H1 (cell line): ENCODE measurements around the gene VSIR. TPM values are rescaled to one million over a fixed set of nuclear protein-coding genes. Genes with fewer than 3 reads are reported as not detected.

Experiments used
- CTCF ChIA-PET: fragments of 300-600 bp; sonication (Branson Sonifier 250); formaldehyde crosslinking; loops from one replicate; lab custom pipeline; 2021; ENCODE audit not compliant: partially characterized antibody; lab: Charles Lee
- POLR2A ChIA-PET: fragments of 300-600 bp; sonication (Branson Sonifier 250); formaldehyde crosslinking; loops from one replicate; lab custom pipeline; 2021; ENCODE audit warnings: inconsistent platforms; ENCODE audit not compliant: partially characterized antibody; lab: Charles Lee
- DNase-seq, 2 experiments: peaks; one replicate each; pipeline versions ENCODE4 v3.0.0 to v3.0.0-alpha.2; 2010 to 2022; ENCODE audit warnings: low spot score in 2 of 2, low read depth in 1 of 2, mixed read lengths in 1 of 2
- FAIRE-seq: peaks from 2 replicates; lab custom pipeline; 2011; peaks lifted over from hg19 to GRCh38; lab: Jason Lieb, UNC
- H2AFZ ChIP-seq: 2 replicates; pipeline ENCODE4 v1.8.1; 2012; ENCODE audit warnings: low read length, inconsistent platforms
- H2AK5ac ChIP-seq: 2 replicates; pipeline ENCODE4 v1.6.1; 2013; ENCODE audit warnings: low read depth, low read length
- H2BK120ac ChIP-seq: replicated peaks from 2 replicates; pipeline ENCODE3; 2013; ENCODE audit warnings: low read depth, low read length, inconsistent platforms
- H2BK12ac ChIP-seq: 2 replicates; pipeline ENCODE4 v1.6.1; 2013; ENCODE audit warnings: low read depth, low read length
- H2BK15ac ChIP-seq: 2 replicates; pipeline ENCODE4 v1.6.1; 2013; ENCODE audit warnings: low read length
- H2BK20ac ChIP-seq: 2 replicates; pipeline ENCODE4 v1.6.1; 2013; ENCODE audit warnings: low read length
- H2BK5ac ChIP-seq: 2 replicates; pipeline ENCODE4 v1.6.1; 2013; ENCODE audit warnings: low read depth, low read length
- H3K14ac ChIP-seq: 2 replicates; pipeline ENCODE4 v1.6.1; 2013; ENCODE audit warnings: inconsistent platforms; ENCODE audit not compliant: insufficient read length
- H3K18ac ChIP-seq: 2 replicates; pipeline ENCODE4 v1.6.1; 2013; ENCODE audit warnings: low read length; ENCODE audit errors: extremely low read depth
- H3K23ac ChIP-seq: 2 replicates; pipeline ENCODE4 v1.6.1; 2013; ENCODE audit warnings: inconsistent platforms; ENCODE audit not compliant: insufficient read length
- H3K23me2 ChIP-seq: 2 replicates; pipeline ENCODE4 v1.6.1; 2013; ENCODE audit warnings: low read depth, low read length
- H3K27ac ChIP-seq: 2 replicates; pipeline ENCODE4 v1.6.1; 2011; ENCODE audit warnings: low read depth, low read length, inconsistent platforms
- H3K27me3 ChIP-seq, 4 experiments: replicated peaks in 1 of 4; 1 replicate in 1 of 4; 2 replicates in 3 of 4; pipeline versions ENCODE4 v1.6.1 to v1.8.1; 2011 to 2013; ENCODE audit warnings: low read length in 3 of 4, mild to moderate bottlenecking in 3 of 4, inconsistent platforms in 2 of 4, mixed read lengths in 2 of 4, moderate library complexity in 1 of 4; ENCODE audit not compliant: control insufficient read depth in 3 of 4, insufficient read depth in 3 of 4; ENCODE audit errors: extremely low read depth in 1 of 4
- H3K36me3 ChIP-seq, 4 experiments: 2 replicates each; pipeline versions ENCODE4 v1.6.1 to v1.8.1; 2011 to 2013; ENCODE audit warnings: mild to moderate bottlenecking in 4 of 4, low read length in 3 of 4, moderate library complexity in 2 of 4, control low read depth in 1 of 4, inconsistent platforms in 1 of 4; ENCODE audit not compliant: insufficient read depth in 4 of 4, control insufficient read depth in 2 of 4
- H3K4ac ChIP-seq: replicated peaks from 2 replicates; pipeline ENCODE3; 2013; ENCODE audit warnings: low read length, low read depth, mixed read lengths, inconsistent platforms; ENCODE audit not compliant: insufficient read length
- H3K4me1 ChIP-seq, 4 experiments: replicated peaks in 1 of 4; 1 replicate in 1 of 4; 2 replicates in 3 of 4; pipeline versions ENCODE4 v1.6.1 to v1.8.1; 2011 to 2013; ENCODE audit warnings: low read length in 3 of 4, inconsistent platforms in 2 of 4, mixed read lengths in 1 of 4; ENCODE audit not compliant: insufficient read depth in 4 of 4, control insufficient read depth in 3 of 4
- H3K4me2 ChIP-seq, 2 experiments: 2 replicates each; pipeline versions ENCODE4 v1.6.1 to v1.8.1; 2011 to 2013; ENCODE audit warnings: low read depth in 2 of 2, low read length in 2 of 2, control low read depth in 1 of 2, inconsistent platforms in 1 of 2, mild to moderate bottlenecking in 1 of 2; ENCODE audit not compliant: insufficient read depth in 1 of 2
- H3K4me3 ChIP-seq, 4 experiments: fragments of 200-600, 300-600 bp in 1 of 4; sonication (generic), shearing (Covaris generic), sonication (Bioruptor Twin) in 1 of 4; 2 replicates each; pipeline versions ENCODE4 v1.5.1 to v1.8.1; 2011 to 2016; ENCODE audit warnings: low read length in 4 of 4, low read depth in 3 of 4, control low read depth in 2 of 4, inconsistent platforms in 2 of 4, mild to moderate bottlenecking in 2 of 4, mixed read lengths in 1 of 4, moderate library complexity in 1 of 4; ENCODE audit not compliant: insufficient read depth in 2 of 4; ENCODE audit errors: extremely low read depth in 1 of 4
- H3K56ac ChIP-seq: replicated peaks from 2 replicates; pipeline ENCODE3; 2013; ENCODE audit warnings: low read depth, mild to moderate bottlenecking, mixed read lengths, low read length, inconsistent platforms; ENCODE audit not compliant: insufficient read length
- H3K79me1 ChIP-seq: 2 replicates; pipeline ENCODE4 v1.6.1; 2013; ENCODE audit warnings: low read depth, low read length, control low read depth
- H3K79me2 ChIP-seq, 2 experiments: 2 replicates each; pipeline versions ENCODE4 v1.6.1 to v1.8.1; 2012 to 2013; ENCODE audit warnings: low read length in 2 of 2, mild to moderate bottlenecking in 2 of 2, inconsistent platforms in 1 of 2; ENCODE audit not compliant: insufficient read depth in 2 of 2, control insufficient read depth in 1 of 2
- H3K9ac ChIP-seq, 4 experiments: replicated peaks in 1 of 4; 1 replicate in 1 of 4; 2 replicates in 3 of 4; pipeline versions ENCODE4 v1.6.1 to v1.8.1; 2011 to 2013; ENCODE audit warnings: low read depth in 3 of 4, low read length in 3 of 4, control low read depth in 2 of 4, mild to moderate bottlenecking in 2 of 4, moderate library complexity in 2 of 4, inconsistent platforms in 1 of 4; ENCODE audit errors: extremely low read depth in 1 of 4
- H3K9me3 ChIP-seq, 2 experiments: 2 replicates each; pipeline versions ENCODE4 v1.6.1 to v1.8.1; 2012 to 2013; ENCODE audit warnings: mild to moderate bottlenecking in 2 of 2, moderate library complexity in 2 of 2, control low read depth in 1 of 2, inconsistent platforms in 1 of 2, low read depth in 1 of 2, low read length in 1 of 2, mixed read lengths in 1 of 2; ENCODE audit not compliant: insufficient read depth in 2 of 2
- H4K20me1 ChIP-seq, 2 experiments: replicated peaks in 1 of 2; 2 replicates each; pipeline versions ENCODE3 to v1.8.1; 2011 to 2013; ENCODE audit warnings: inconsistent platforms in 2 of 2, low read length in 2 of 2, mild to moderate bottlenecking in 1 of 2; ENCODE audit not compliant: insufficient read depth in 2 of 2, control insufficient read depth in 1 of 2
- H4K5ac ChIP-seq: 2 replicates; pipeline ENCODE4 v1.6.1; 2013; ENCODE audit warnings: low read length, low read depth, mixed read lengths, inconsistent platforms; ENCODE audit not compliant: insufficient read length
- H4K8ac ChIP-seq: 2 replicates; pipeline ENCODE4 v1.8.0; 2013; ENCODE audit warnings: mild to moderate bottlenecking, moderate library complexity, low read length, inconsistent platforms; ENCODE audit not compliant: insufficient read depth; ENCODE audit errors: extremely low read depth
- H4K91ac ChIP-seq: replicated peaks from 2 replicates; pipeline ENCODE3; 2013; ENCODE audit warnings: low read length, mixed read lengths, inconsistent platforms; ENCODE audit not compliant: insufficient read length
- ATF2 ChIP-seq: IDR thresholded peaks from 2 replicates; pipeline ENCODE4 v1.6.1; 2012; ENCODE audit warnings: low read length, inconsistent platforms
- CBX5 ChIP-seq: fragments of 300-800, 300-1000 bp; sonication (generic); IDR thresholded peaks from 2 replicates; pipeline ENCODE4 v1.7.1; 2016; ENCODE audit warnings: antibody characterized with exemption, low read length, low read depth
- E2F6 ChIP-seq: IDR thresholded peaks from 2 replicates; pipeline ENCODE4 v1.6.1; 2012; ENCODE audit warnings: inconsistent platforms
- KDM5A ChIP-seq: fragments of 200-600 bp; IDR thresholded peaks from 2 replicates; pipeline ENCODE4 v1.7.1; 2012; ENCODE audit warnings: mild to moderate bottlenecking, low read length, inconsistent platforms, mixed read lengths
- WGBS, 2 experiments: shearing (Covaris generic) in 1 of 2; methylation state at CpG; one replicate each; pipeline versions ENCODE4 v1.1.6 to v1.1.7; 2013 to 2015; ENCODE audit warnings: low lambda C conversion rate in 2 of 2, mixed read lengths in 2 of 2, inconsistent platforms in 1 of 2, low coverage in 1 of 2, missing lambda C conversion rate in 1 of 2; ENCODE audit not compliant: insufficient replicate concordance in 2 of 2, insufficient coverage in 1 of 2, insufficient read length in 1 of 2; ENCODE audit errors: extremely low coverage in 1 of 2, missing lambda C conversion rate in 1 of 2; 5-methylcytosine and 5-hydroxymethylcytosine counted together
- polyA plus RNA-seq, 7 experiments: library from polyadenylated mRNA; depleted of rRNA in 3 of 7; stranded (reverse) in 5 of 7; unstranded in 2 of 7; fragments of >200 nt in 5 of 7; fragments of 200-250 nt in 2 of 7; gene quantifications; 1 replicate in 5 of 7; 2 replicates in 1 of 7; 4 replicates in 1 of 7; pipeline versions ENCODE4 v1.2.1 to v1.2.3, GENCODE V29; 2011 to 2013; ENCODE audit warnings: missing spikeins in 2 of 7, mixed read lengths in 2 of 7
- total RNA-seq: library from RNA; stranded (reverse); fragmentation: NEBNext Ultra II Directional; extraction: Animal tissue kit (Norgen Biotek cat#: 25700); gene quantifications from 2 replicates; pipeline ENCODE4 v1.2.1, GENCODE V29; 2021

Gene VSIR
- total and polyA plus RNA-seq, 2 of the 8 experiments (the other 6 are each of a cell fraction or from before 2014, with no cell fraction given): 0.33 TPM; not detected in 1

DNA sequence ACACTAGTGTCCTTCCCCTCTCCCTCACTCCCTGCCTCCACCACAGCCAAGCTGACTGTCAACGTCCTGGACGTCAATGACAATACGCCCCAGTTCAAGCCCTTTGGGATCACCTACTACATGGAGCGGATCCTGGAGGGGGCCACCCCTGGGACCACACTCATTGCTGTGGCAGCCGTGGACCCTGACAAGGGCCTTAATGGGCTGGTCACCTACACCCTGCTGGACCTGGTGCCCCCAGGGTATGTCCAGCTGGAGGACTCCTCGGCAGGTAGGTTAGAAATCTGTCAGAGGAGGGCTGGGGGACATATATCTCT, 24.9 kb upstream of the VSIR start:
- no peak overlapping the region for H3K4me2 ChIP-seq
- no peak overlapping the region for H3K23ac ChIP-seq
- FAIRE-seq: no peak
- H3K18ac ChIP-seq: no peak overlapping the region
- H2BK20ac ChIP-seq: no peak overlapping the region
- H4K91ac ChIP-seq: no peak overlapping the region
- no peak overlapping the region for H3K9ac ChIP-seq
- H3K36me3 ChIP-seq: no peaks in the 10 kb centered on the region
- H3K4ac ChIP-seq: no peak overlapping the region
- no peak for TF ChIP-seq KDM5A
- no peak for TF ChIP-seq E2F6
- no peak for TF ChIP-seq ATF2
- TF ChIP-seq CBX5: no peak
- peaks cover 0 to 2% of the 10 kb centered on the region in 2 experiments for H4K20me1 ChIP-seq
- no peak overlapping the region for H3K4me3 ChIP-seq
- H2AFZ ChIP-seq: no peak overlapping the region
- DNase-seq: no peak
- ChIA-PET POLR2A (interaction anchor here (0.8 kb wide), 1 partner anchor 13 kb away, joined by 3 read pairs; no protein-coding TSS in a partner anchor), CTCF (interaction anchor here (1.0 to 1.4 kb wide), 2 partner anchors 13 to 25 kb away, joined by 3 to 4 read pairs; partner anchors contain the start of gene VSIR)
- no peak overlapping the region for H3K27ac ChIP-seq
- H4K5ac ChIP-seq: no peak overlapping the region
- H2BK5ac ChIP-seq: no peak overlapping the region
- no peaks in the 10 kb centered on the region for H3K23me2 ChIP-seq
- H3K14ac ChIP-seq: no peak overlapping the region
- H3K56ac ChIP-seq: no peak overlapping the region
- H2BK15ac ChIP-seq: no peak overlapping the region
- no peak overlapping the region for H2AK5ac ChIP-seq
- no peaks in the 10 kb centered on the region for H3K4me1 ChIP-seq
- no peak overlapping the region for H2BK120ac ChIP-seq
- H3K79me2 ChIP-seq: no peaks in the 10 kb centered on the region
- H3K27me3 ChIP-seq: peaks cover 0 to 5% (median 0%) of the 10 kb centered on the region in 4 experiments; a peak in 1 of 7 replicates
- H2BK12ac ChIP-seq: no peak overlapping the region
- H3K79me1 ChIP-seq: no peaks in the 10 kb centered on the region
- 87% methylated on average over 6 of the region's 6 CpGs; no CpG with 5 or more reads in 1 of the 2 experiments for WGBS, 2 experiments
- no peaks in the 10 kb centered on the region for H3K9me3 ChIP-seq
- H4K8ac ChIP-seq: no peak overlapping the region
